Measurements from ENCODE around the gene CYTH4.

DNA sequence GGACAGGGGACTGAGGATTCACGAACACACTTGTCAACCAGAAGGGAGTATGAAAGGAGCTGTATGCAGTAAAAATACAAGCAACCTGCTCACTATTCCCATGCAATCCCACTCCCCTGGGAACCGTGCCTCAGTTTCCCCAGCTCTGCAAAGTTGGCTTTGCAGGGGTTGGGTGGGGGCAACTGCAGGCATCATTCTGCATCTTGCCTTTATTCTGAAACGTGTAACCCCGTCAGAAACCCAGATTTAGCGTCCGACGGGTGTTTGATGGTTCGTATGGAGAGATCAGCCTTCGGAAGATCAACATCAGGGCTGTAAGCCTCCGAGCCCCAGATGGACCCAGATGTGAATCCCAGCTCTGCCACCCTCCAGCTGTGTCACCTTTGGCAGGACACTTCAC lies 3.6 kb downstream of the CYTH4 start:
- TF ChIP-seq POLR2A (IDR thresholded peaks at IDR 0.05) (no peak), CTCF (IDR thresholded peaks at IDR 0.05) (no peak)
